Stimulated activated CD4-positive, alpha-beta T cell treated with anti-CD3 and anti-CD28 coated beads, Interleukin-15, amount 100 ng/mL, for 24 hours (primary cell): ENCODE measurements around the gene DPAGT1.

Source experiments
- DNase-seq: peaks from one replicate; pipeline ENCODE4 v3.0.0-alpha.2; 2020

Gene DPAGT1

DNA sequence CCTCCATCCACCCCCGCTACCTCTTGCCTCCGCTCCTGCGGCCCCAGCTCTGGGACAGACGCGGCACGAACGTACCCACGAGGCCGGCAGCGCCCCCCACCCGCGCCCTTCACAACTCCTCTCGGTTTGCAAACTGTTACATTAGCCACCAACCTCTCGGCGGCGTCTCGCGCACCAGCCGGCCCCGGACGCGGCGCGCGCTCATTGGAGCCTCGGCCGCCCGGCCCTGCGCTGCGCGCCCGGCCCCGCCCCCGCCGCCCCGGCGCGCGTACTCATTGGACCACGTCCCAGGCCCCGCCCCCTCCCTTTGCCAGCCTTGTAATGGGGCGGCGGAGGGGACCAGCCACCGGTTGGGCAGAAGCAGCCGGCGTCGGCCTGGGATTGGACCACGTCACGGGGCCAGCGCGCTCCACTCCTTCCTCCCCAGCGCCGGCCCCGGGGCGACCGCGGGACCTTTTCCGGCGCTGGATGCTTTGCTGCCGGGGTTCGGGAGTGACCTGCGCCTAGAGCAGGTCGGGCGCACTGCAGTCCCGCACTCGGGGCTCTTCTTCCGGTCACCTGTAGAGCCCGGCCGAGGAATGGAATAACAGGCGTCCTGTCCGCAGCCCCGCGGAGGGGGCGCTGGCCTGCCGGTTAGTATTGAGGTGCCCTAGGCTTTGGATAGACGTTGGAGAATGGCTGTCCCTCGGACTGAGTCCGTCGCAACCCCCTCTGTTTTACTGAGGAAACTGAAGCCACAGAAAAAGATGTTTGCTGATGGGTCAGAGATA, 44.5 kb downstream of the DPAGT1 start, which contains the start of gene HYOU1:
TSS of gene HYOU1 (minus strand) at position 206 of the 770 bp plus-strand sequence. CDS start 1,045 bp downstream, outside the sequence.
- peak; percentile 100 for DNase-seq

- peak; percentile 58 for DNase-seq
Observed at GRCh38 chr11:119056421-119056999, 45.1 kb downstream of the DPAGT1 start.

GRCh38 chr11:119055901-119056300, 45.8 kb downstream of the DPAGT1 start:
- peak; percentile 31 for DNase-seq

DNA sequence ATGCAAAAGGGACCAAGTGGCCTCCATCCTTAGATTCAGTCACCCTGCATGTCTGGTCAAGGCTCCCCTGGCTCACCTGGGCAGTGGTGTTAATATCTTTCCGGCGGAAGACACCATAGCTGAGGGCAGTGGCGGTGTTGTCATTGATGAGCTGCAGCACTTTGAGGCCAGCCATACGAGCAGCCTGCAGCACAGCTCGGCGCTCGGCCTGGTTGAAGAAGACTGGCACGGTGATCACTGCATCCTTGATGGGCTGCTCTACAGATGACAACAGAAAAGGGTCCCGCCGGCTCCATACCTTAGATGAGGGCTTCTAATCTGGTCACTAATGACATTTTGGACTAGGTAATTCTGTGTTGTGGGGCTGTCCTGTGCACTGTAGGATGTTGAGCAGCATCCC, 47.2 kb downstream of the DPAGT1 start:
- no peak for DNase-seq

DNA sequence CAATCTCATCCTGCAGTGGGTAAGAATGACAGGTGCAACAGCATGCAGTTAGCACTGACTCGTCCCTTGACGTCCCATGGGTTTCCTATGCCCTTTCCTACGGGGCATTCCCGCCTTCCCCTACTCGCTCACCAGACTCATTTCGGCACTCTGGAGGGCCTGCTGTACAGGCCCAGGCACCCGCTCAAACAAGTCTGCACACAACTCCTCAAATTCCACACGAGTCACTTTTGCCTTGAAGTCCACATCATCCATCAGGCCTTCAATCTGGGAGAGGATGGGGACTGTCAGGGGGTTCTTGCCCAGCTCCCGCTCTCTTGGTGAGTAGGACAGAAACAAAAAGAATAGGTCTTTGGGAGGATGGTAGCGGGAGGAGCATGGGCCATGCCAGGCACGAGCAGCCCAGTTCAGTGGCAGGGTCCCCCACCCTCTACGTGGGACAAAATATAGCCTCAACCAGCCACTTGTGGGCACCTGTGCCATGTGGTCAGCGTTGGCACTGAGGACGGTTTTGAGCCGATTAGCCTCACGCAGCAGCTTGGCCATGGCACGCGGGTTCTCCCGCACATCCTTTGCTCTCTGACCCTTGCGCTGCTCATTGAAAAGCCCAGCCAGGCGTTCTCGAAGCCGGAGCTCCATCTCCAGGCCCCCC, 49.4 kb downstream of the DPAGT1 start:
- DNase-seq = no peak

- peak; percentile 41 for DNase-seq
Observed at GRCh38 chr11:119051440-119052162, 50.1 kb downstream of the DPAGT1 start.

GRCh38 chr11:119049081-119049480, 52.6 kb downstream of the DPAGT1 start:
- DNase-seq = no peak

DNA sequence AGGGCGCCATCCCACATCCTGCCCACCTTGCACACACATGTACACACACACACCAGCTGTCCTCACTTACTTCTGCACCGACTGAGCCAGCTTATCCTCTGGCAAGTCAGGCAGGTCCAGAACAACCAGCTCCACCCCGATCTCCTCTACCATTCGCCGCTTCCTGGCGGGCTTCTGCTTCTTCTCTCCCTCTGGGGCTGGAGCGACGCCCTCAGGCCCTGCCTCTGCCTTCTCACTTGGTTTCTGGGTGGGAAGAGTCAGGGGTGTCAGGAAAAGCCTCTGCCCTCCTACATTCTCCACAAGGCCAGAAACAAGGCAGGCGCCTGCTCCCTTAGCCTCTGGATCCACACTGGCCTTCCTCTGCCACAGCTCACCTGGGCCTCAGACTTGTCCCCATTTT, 53.0 kb downstream of the DPAGT1 start:
- DNase-seq = no peak

DNA sequence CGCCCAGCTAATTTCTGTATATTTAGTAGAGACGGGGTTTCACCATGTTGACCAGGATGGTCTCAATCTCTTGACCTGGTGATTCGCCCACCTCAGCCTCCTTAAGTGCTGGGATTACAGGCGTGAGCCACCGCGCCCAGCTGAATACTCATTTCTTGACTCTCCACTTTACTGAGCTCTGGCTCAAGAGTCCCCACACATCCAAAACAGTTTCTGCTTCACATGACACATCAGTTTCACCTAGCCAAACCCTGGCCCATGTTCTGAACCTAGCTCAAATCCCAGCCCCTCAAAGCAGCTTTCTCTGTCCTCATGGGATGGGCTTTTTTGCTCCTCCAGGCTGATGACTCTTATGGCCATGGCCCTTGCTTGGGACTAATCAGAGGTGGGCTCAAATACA, 54.4 kb downstream of the DPAGT1 start:
- DNase-seq = no peak
